ENCODE measurements around the gene WEE2. TPM values are rescaled to one million over a fixed set of nuclear protein-coding genes. Genes with fewer than 3 reads are reported as not detected.

WEE2 gene
- under 1 TPM in 8 of 12 donors, not detected in 4; 0.04 to 0.33 (median 0.19) TPM for polyA plus RNA-seq (ENCODE audit: insufficient read length in 12 of 12)
- long read RNA-seq, donor 1: 0 reads
- long read RNA-seq, donor 2: 0 reads
- long read RNA-seq, donor 3: 0 reads
- long read RNA-seq, donor 4: 0 reads
- long read RNA-seq, donor 5: 0 reads
- long read RNA-seq, donor 6: 0 reads
- long read RNA-seq, donor 7: 0 reads
- long read RNA-seq, donor 8: 0 reads
- long read RNA-seq, donor 9: 0 reads
- long read RNA-seq, donor 10: 0 reads
- long read RNA-seq, donor 11: 0 reads

GRCh38 chr7:141708351-141708750, at the start of gene WEE2:
WEE2 (plus strand) TSS chr7:141708353; CDS start chr7:141708759, 406 bp downstream.
- DNase-seq: no peak

- DNase-seq: no peak
Observed at GRCh38 chr7:141659501-141659900, 48.7 kb upstream of the WEE2 start.

- DNase-seq: peak; percentile 14
Observed at GRCh38 chr7:141660259-141660658, 47.9 kb upstream of the WEE2 start.

- no peak for DNase-seq
Observed at GRCh38 chr7:141663081-141663849, 44.9 kb upstream of the WEE2 start.

- no peak for DNase-seq
Observed at GRCh38 chr7:141664450-141664849, 43.7 kb upstream of the WEE2 start.

GRCh38 chr7:141665208-141666035, 42.7 kb upstream of the WEE2 start:
- no peak for DNase-seq

GRCh38 chr7:141666071-141666470, 42.1 kb upstream of the WEE2 start:
- no peak for DNase-seq

GRCh38 chr7:141668853-141669252, 39.3 kb upstream of the WEE2 start:
- DNase-seq: no peak

- no peak for DNase-seq
Observed at GRCh38 chr7:141671705-141672496, 36.3 kb upstream of the WEE2 start.

GRCh38 chr7:141673346-141673745, 34.8 kb upstream of the WEE2 start:
- no peak for DNase-seq

GRCh38 chr7:141674171-141674671, 33.9 kb upstream of the WEE2 start:
- DNase-seq: no peak

GRCh38 chr7:141674702-141675101, 33.5 kb upstream of the WEE2 start:
- DNase-seq: no peak

- DNase-seq: no peak
Observed at GRCh38 chr7:141675436-141676215, 32.5 kb upstream of the WEE2 start.

- DNase-seq: no peak
Observed at GRCh38 chr7:141676618-141677017, 31.5 kb upstream of the WEE2 start.

GRCh38 chr7:141679014-141679413, 29.1 kb upstream of the WEE2 start:
- no peak for DNase-seq

GRCh38 chr7:141685285-141686023, 22.7 kb upstream of the WEE2 start:
- no peak for DNase-seq

GRCh38 chr7:141686074-141686473, 22.1 kb upstream of the WEE2 start:
- DNase-seq: no peak

- DNase-seq: no peak
Observed at GRCh38 chr7:141686670-141687069, 21.5 kb upstream of the WEE2 start.

- no peak for DNase-seq
Observed at GRCh38 chr7:141688043-141688442, 20.1 kb upstream of the WEE2 start.
